ENCODE measurements around the gene CTNNA2. TPM values are rescaled to one million over a fixed set of nuclear protein-coding genes. Genes with fewer than 3 reads are reported as not detected.
"Not testable (repeated sequence)": the region's sequence is repeated elsewhere in the genome, so short reads cannot be mapped to it uniquely, and the experiment has no call there.

Gene CTNNA2
- total RNA-seq, 1 experiment from 2014 or later = not detected

- no peak for DNase-seq (ENCODE audit: extremely low read depth, low read depth)
Observed at GRCh38 chr2:80167284-80167808, 654.5 kb downstream of the CTNNA2 start.

GRCh38 chr2:80168037-80168436 is 655.2 kb downstream of the CTNNA2 start:
- DNase-seq (ENCODE audit: extremely low read depth, low read depth) = no peak

- no peak for DNase-seq (ENCODE audit: extremely low read depth, low read depth)
Observed at GRCh38 chr2:80168801-80169200, 656.0 kb downstream of the CTNNA2 start.

GRCh38 chr2:80169811-80170594 is 657.2 kb downstream of the CTNNA2 start:
- DNase-seq (ENCODE audit: extremely low read depth, low read depth) = no peak

- DNase-seq (ENCODE audit: extremely low read depth, low read depth) = no peak
Observed at GRCh38 chr2:80185091-80185490, 672.2 kb downstream of the CTNNA2 start.

- no peak for DNase-seq (ENCODE audit: extremely low read depth, low read depth)
Observed at GRCh38 chr2:80186262-80186661, 673.4 kb downstream of the CTNNA2 start.

GRCh38 chr2:80187156-80187555 is 674.3 kb downstream of the CTNNA2 start:
- no peak for DNase-seq (ENCODE audit: extremely low read depth, low read depth)

GRCh38 chr2:80190166-80190565 is 677.3 kb downstream of the CTNNA2 start:
- no peak for DNase-seq (ENCODE audit: extremely low read depth, low read depth)

- no peak for DNase-seq (ENCODE audit: extremely low read depth, low read depth)
Observed at GRCh38 chr2:80193566-80193965, 680.7 kb downstream of the CTNNA2 start.

GRCh38 chr2:80195034-80195433 is 682.2 kb downstream of the CTNNA2 start:
- DNase-seq (ENCODE audit: extremely low read depth, low read depth) = no peak

GRCh38 chr2:80198042-80198441 is 685.2 kb downstream of the CTNNA2 start:
- no peak for DNase-seq (ENCODE audit: extremely low read depth, low read depth)

- no peak for DNase-seq (ENCODE audit: extremely low read depth, low read depth)
Observed at GRCh38 chr2:80199504-80199903, 686.7 kb downstream of the CTNNA2 start.

- not testable (repeated sequence) for DNase-seq (ENCODE audit: extremely low read depth, low read depth)
Observed at GRCh38 chr2:80203929-80204328, 691.1 kb downstream of the CTNNA2 start.

GRCh38 chr2:80205498-80205897 is 692.6 kb downstream of the CTNNA2 start:
- DNase-seq (ENCODE audit: extremely low read depth, low read depth) = no peak

GRCh38 chr2:80209458-80209857 is 696.6 kb downstream of the CTNNA2 start:
- no peak for DNase-seq (ENCODE audit: extremely low read depth, low read depth)

- no peak for DNase-seq (ENCODE audit: extremely low read depth, low read depth)
Observed at GRCh38 chr2:80217446-80217845, 704.6 kb downstream of the CTNNA2 start.

GRCh38 chr2:80222644-80223043 is 709.8 kb downstream of the CTNNA2 start:
- no peak for DNase-seq (ENCODE audit: extremely low read depth, low read depth)

- DNase-seq (ENCODE audit: extremely low read depth, low read depth) = no peak
Observed at GRCh38 chr2:80231421-80231820, 718.6 kb downstream of the CTNNA2 start.

- no peak for DNase-seq (ENCODE audit: extremely low read depth, low read depth)
Observed at GRCh38 chr2:80233333-80233732, 720.5 kb downstream of the CTNNA2 start.

GRCh38 chr2:80238692-80239469 is 726.0 kb downstream of the CTNNA2 start:
- peak; percentile 29 for DNase-seq (ENCODE audit: extremely low read depth, low read depth)

GRCh38 chr2:80242355-80242910 is 729.6 kb downstream of the CTNNA2 start:
- no peak for DNase-seq (ENCODE audit: extremely low read depth, low read depth)

All from NCI-H460 (cell line).